GM21737 (cell line): Measurements from ENCODE around the gene BICRA.
"Not testable (repeated sequence)": the region's sequence is repeated elsewhere in the genome, so short reads cannot be mapped to it uniquely, and the experiment has no call there.

Experiments
- ATAC-seq: cut with Tn5 transposase; IDR thresholded peaks from one replicate; pipeline ENCODE4 v1.9.1; 2021; ENCODE audit warnings: mild to moderate bottlenecking, moderate library complexity; ENCODE audit not compliant: unreplicated experiment

The BICRA gene

GRCh38 chr19:47740866-47741519 lies 132.1 kb downstream of the BICRA start:
- no peak for ATAC-seq

- no peak for ATAC-seq
These were observed 132.7 kb downstream of the BICRA start for GRCh38 chr19:47741544-47742140.

GRCh38 chr19:47742634-47743033 lies 133.7 kb downstream of the BICRA start:
- ATAC-seq = no peak

GRCh38 chr19:47745010-47745901 lies 136.3 kb downstream of the BICRA start, which contains the start of gene NOP53:
NOP53 (plus strand) TSS chr19:47745546; CDS start chr19:47745560, 14 bp downstream.
- peak; percentile 54 for ATAC-seq

- ATAC-seq = not testable (repeated sequence)
These were observed 137.2 kb downstream of the BICRA start for GRCh38 chr19:47746129-47746528.

GRCh38 chr19:47749326-47749725 lies 140.4 kb downstream of the BICRA start:
- no peak for ATAC-seq

GRCh38 chr19:47750752-47751151 lies 141.8 kb downstream of the BICRA start:
- ATAC-seq = no peak

GRCh38 chr19:47752440-47753211 lies 143.7 kb downstream of the BICRA start:
- no peak for ATAC-seq
